Measurements from ENCODE around the gene DEK.

GRCh38 chr6:18248698-18249097 lies 15.6 kb downstream of the DEK start:
- TF ChIP-seq CTCF (IDR thresholded peaks at IDR 0.05) (no peak), RAD21 (conservative IDR thresholded peaks at IDR 0.05 in 1 of 2, IDR thresholded peaks at IDR 0.05 in 1 of 2) (no peak), POLR2A (IDR thresholded peaks at IDR 0.05; ENCODE audit: low read length) (no peak), CHD2 (IDR thresholded peaks at IDR 0.05; ENCODE audit: low read length, partially characterized antibody) (no peak), MYC (IDR thresholded peaks at IDR 0.05; ENCODE audit: borderline replicate concordance, low read length) (no peak), PHF8 (IDR thresholded peaks at IDR 0.05; ENCODE audit: borderline replicate concordance, low read depth) (no peak), RNF2 (IDR thresholded peaks at IDR 0.05; ENCODE audit: borderline replicate concordance, low read depth) (no peak), REST (IDR thresholded peaks at IDR 0.05) (no peak), MAX (IDR thresholded peaks at IDR 0.05) (no peak), SMC3 (IDR thresholded peaks at IDR 0.05) (no peak), RCOR1 (IDR thresholded peaks at IDR 0.05; ENCODE audit: low read depth, low read length) (no peak), FOSL2 (IDR thresholded peaks at IDR 0.05) (no peak), FOSL2 (CRISPR knock-in tag; IDR thresholded peaks at IDR 0.05) (no peak), ESRRA (IDR thresholded peaks at IDR 0.05; ENCODE audit: borderline replicate concordance, low read length) (no peak)

All from A549 (cell line).